Endothelial cell of umbilical vein (primary cell): ENCODE data around the gene ESYT2. TPM values are rescaled to one million over a fixed set of nuclear protein-coding genes. Genes with fewer than 3 reads are reported as not detected.

Experiments used
- BruUV-seq: library from RNA; stranded (reverse); fragments of 400-500 nt; replicated peaks from 2 replicates; lab custom pipeline; 2021; lab: Mats Ljungman, UMichigan
- CTCF ChIA-PET: fragments of 300-600, 350-600 bp; sonication (Branson Sonifier 250); formaldehyde crosslinking; loops from one replicate; lab custom pipeline; 2021; ENCODE audit warnings: antibody characterized with exemption, inconsistent platforms; lab: Charles Lee
- POLR2A ChIA-PET: fragments of 300-600, 350-600 bp; sonication (Branson Sonifier 250); formaldehyde crosslinking; loops from one replicate; lab custom pipeline; 2021; ENCODE audit warnings: antibody characterized with exemption, inconsistent platforms; lab: Charles Lee
- DNase-seq: peaks from one replicate; pipeline ENCODE4 v3.0.0-alpha.2; 2011; ENCODE audit warnings: low read depth, low spot score
- FAIRE-seq: peaks from 2 replicates; lab custom pipeline; 2011; peaks lifted over from hg19 to GRCh38; lab: Jason Lieb, UNC
- H2AFZ ChIP-seq: 2 replicates; pipeline ENCODE4 v1.6.0; 2012; ENCODE audit warnings: low read depth, low read length, control low read depth, inconsistent platforms
- H3K27ac ChIP-seq: 2 replicates; pipeline ENCODE4 v1.5.1; 2011; ENCODE audit warnings: low read depth, mild to moderate bottlenecking, control low read depth, low read length, moderate library complexity; ENCODE audit not compliant: insufficient read depth
- H3K27me3 ChIP-seq, 2 experiments: 2 replicates each; pipeline versions ENCODE4 v1.6.0 to v1.6.1; 2011; ENCODE audit warnings: low read length in 2 of 2, mixed read lengths in 1 of 2; ENCODE audit not compliant: control insufficient read depth in 2 of 2, insufficient read depth in 2 of 2
- H3K36me3 ChIP-seq, 2 experiments: 2 replicates in 1 of 2; 3 replicates in 1 of 2; pipeline ENCODE4 v1.5.1; 2011; ENCODE audit warnings: low read length in 2 of 2, mild to moderate bottlenecking in 1 of 2, moderate library complexity in 1 of 2; ENCODE audit not compliant: control insufficient read depth in 2 of 2, insufficient read depth in 2 of 2; ENCODE audit errors: extremely low read depth in 1 of 2
- H3K4me1 ChIP-seq: 3 replicates; pipeline ENCODE4 v1.5.1; 2011; ENCODE audit warnings: mild to moderate bottlenecking, low read length; ENCODE audit not compliant: control insufficient read depth, insufficient read depth; ENCODE audit errors: extremely low read depth
- H3K4me2 ChIP-seq: 2 replicates; pipeline ENCODE4 v1.6.1; 2011; ENCODE audit warnings: low read length, control low read depth, mixed read lengths; ENCODE audit not compliant: insufficient read depth
- H3K4me3 ChIP-seq, 3 experiments: fragments of 200-600 bp in 1 of 3; sonication (generic), shearing (Covaris generic) in 1 of 3; replicated peaks in 1 of 3; 2 replicates each; pipeline ENCODE4 v1.5.1; 2011 to 2016; ENCODE audit warnings: control low read depth in 3 of 3, low read length in 3 of 3, mild to moderate bottlenecking in 2 of 3, inconsistent platforms in 1 of 3, low read depth in 1 of 3, moderate library complexity in 1 of 3; ENCODE audit not compliant: insufficient read depth in 1 of 3
- H3K79me2 ChIP-seq: 2 replicates; pipeline ENCODE4 v1.6.0; 2012; ENCODE audit warnings: low read length, inconsistent platforms; ENCODE audit not compliant: control insufficient read depth, insufficient read depth
- H3K9ac ChIP-seq: replicated peaks from 2 replicates; pipeline ENCODE3; 2011; ENCODE audit warnings: low read length, control low read depth; ENCODE audit not compliant: insufficient read depth; ENCODE audit errors: extremely low read depth
- H3K9me1 ChIP-seq: replicated peaks from 3 replicates; pipeline ENCODE4 v1.6.0; 2011; ENCODE audit warnings: mild to moderate bottlenecking, low read length; ENCODE audit not compliant: control insufficient read depth, insufficient read depth; ENCODE audit errors: extremely low read depth
- H3K9me3 ChIP-seq: replicated peaks from 2 replicates; pipeline ENCODE4 v1.5.1; 2012; ENCODE audit warnings: low read length, inconsistent platforms; ENCODE audit not compliant: control insufficient read depth, insufficient read depth
- H4K20me1 ChIP-seq: replicated peaks from 2 replicates; pipeline ENCODE3; 2011; ENCODE audit warnings: mild to moderate bottlenecking, low read length; ENCODE audit not compliant: control insufficient read depth, insufficient read depth; ENCODE audit errors: extremely low read depth
- EZH2 ChIP-seq: IDR thresholded peaks from 2 replicates; pipeline ENCODE4 v1.6.1; 2012; ENCODE audit warnings: borderline replicate concordance, low read depth, mild to moderate bottlenecking, moderate library complexity, low read length, inconsistent platforms; ENCODE audit not compliant: severe bottlenecking
- FOS ChIP-seq: IDR thresholded peaks from 2 replicates; pipeline ENCODE4 v1.6.1; 2011; ENCODE audit warnings: mild to moderate bottlenecking, low read length, moderate library complexity, borderline replicate concordance; ENCODE audit not compliant: insufficient read depth
- GATA2 ChIP-seq: IDR thresholded peaks from 2 replicates; pipeline ENCODE4 v1.7.0; 2011; ENCODE audit warnings: low read depth, mild to moderate bottlenecking, moderate library complexity, mixed read lengths, low read length; ENCODE audit not compliant: insufficient read length, insufficient read depth
- JUN ChIP-seq: IDR thresholded peaks from 2 replicates; pipeline ENCODE4 v1.6.1; 2011; ENCODE audit warnings: borderline replicate concordance, low read depth; ENCODE audit not compliant: insufficient read length, insufficient read depth
- MAX ChIP-seq: IDR thresholded peaks from 2 replicates; pipeline ENCODE4 v1.6.1; 2011; ENCODE audit not compliant: insufficient read depth, insufficient read length
- MYC ChIP-seq: IDR thresholded peaks from one replicate; pipeline ENCODE4 v1.6.1; 2011; ENCODE audit warnings: mild to moderate bottlenecking, low read depth, low read length
- POLR2A ChIP-seq: IDR thresholded peaks from 2 replicates; pipeline ENCODE4 v1.6.1; 2012; ENCODE audit warnings: low read depth, mild to moderate bottlenecking, control low read depth, low read length
- POLR2AphosphoS5 ChIP-seq: IDR thresholded peaks from 2 replicates; pipeline ENCODE4 v1.6.1; 2012; ENCODE audit warnings: low read depth, mild to moderate bottlenecking, control low read depth, low read length, moderate library complexity; ENCODE audit not compliant: insufficient read depth
- dilution Hi-C: fragments of 300-500 bp; cut with MboI; formaldehyde crosslinking; loops from one replicate; pipeline ENCODE4 v1.15.0; 2019; ENCODE audit warnings: low sequenced_read_pairs; ENCODE audit not compliant: extremely low pct_ligation_motif_present
- intact Hi-C: fragments of 100-400 bp; cut with micrococcal nuclease; formaldehyde crosslinking; loops from one replicate; pipeline ENCODE4 v1.10.0; 2022
- polyA plus RNA-seq, 4 experiments: library from polyadenylated mRNA; depleted of rRNA in 3 of 4; stranded (reverse) in 3 of 4; unstranded in 1 of 4; fragments of >200 nt; gene quantifications; 2 replicates each; pipeline versions ENCODE4 v1.2.1 to v1.2.3, GENCODE V29; 2011 to 2012; ENCODE audit warnings: missing spikeins in 1 of 4
- total RNA-seq: library from RNA; stranded (reverse); gene quantifications from 2 replicates; pipeline ENCODE4 v1.2.3, GENCODE V29; 2021
- TF ChIP-seq, protein P1 (sequence below), 2 donors: IDR thresholded peaks; 1 replicate in 1 of 2; 2 replicates in 1 of 2; pipeline ENCODE4 v1.5.1; 2011; ENCODE audit warnings: low read length in 2 of 2, mild to moderate bottlenecking in 2 of 2, moderate library complexity in 2 of 2, control low read depth in 1 of 2, inconsistent platforms in 1 of 2, low read depth in 1 of 2; ENCODE audit not compliant: insufficient read depth in 1 of 2; ENCODE audit errors: extremely low read depth in 1 of 2

ESYT2 gene
- total and polyA plus RNA-seq, 2 donors (not counting 3 experiments of a cell fraction or from before 2014, with no cell fraction given), result 18.8 to 46.6 TPM

- Histone ChIP-seq H3K4me1 (peaks cover 62% of the 10 kb centered on the region), H3K4me3 (no peak overlapping the region), H3K9me1 (no peaks in the 10 kb centered on the region), H2AFZ (no peak overlapping the region), H3K27ac (peak overlapping the region; percentile 95), H3K36me3 (no peaks in the 10 kb centered on the region), H3K4me2 (peak overlapping the region; percentile 90), H4K20me1 (peaks cover 3% of the 10 kb centered on the region), H3K27me3 (no peaks in the 10 kb centered on the region), H3K79me2 (peaks cover 72% of the 10 kb centered on the region), H3K9ac (peak overlapping the region; percentile 10), H3K9me3 (no peaks in the 10 kb centered on the region)
- CTCF ChIA-PET, result interaction anchor here (1.2 to 1.5 kb wide), 2 partner anchors 10 to 12 kb away, joined by 4 to 5 read pairs; no protein-coding TSS in a partner anchor
- DNase-seq, result no peak
- no peak for FAIRE-seq
- TF ChIP-seq GATA2, result no peak
- TF ChIP-seq FOS, result no peak
- TF ChIP-seq POLR2A, result no peak
- no peak for TF ChIP-seq MYC
- no peak for TF ChIP-seq MAX
- no peak for TF ChIP-seq EZH2
- TF ChIP-seq POLR2AphosphoS5, result no peak
- TF ChIP-seq JUN, result no peak
- TF ChIP-seq, protein P1, sequence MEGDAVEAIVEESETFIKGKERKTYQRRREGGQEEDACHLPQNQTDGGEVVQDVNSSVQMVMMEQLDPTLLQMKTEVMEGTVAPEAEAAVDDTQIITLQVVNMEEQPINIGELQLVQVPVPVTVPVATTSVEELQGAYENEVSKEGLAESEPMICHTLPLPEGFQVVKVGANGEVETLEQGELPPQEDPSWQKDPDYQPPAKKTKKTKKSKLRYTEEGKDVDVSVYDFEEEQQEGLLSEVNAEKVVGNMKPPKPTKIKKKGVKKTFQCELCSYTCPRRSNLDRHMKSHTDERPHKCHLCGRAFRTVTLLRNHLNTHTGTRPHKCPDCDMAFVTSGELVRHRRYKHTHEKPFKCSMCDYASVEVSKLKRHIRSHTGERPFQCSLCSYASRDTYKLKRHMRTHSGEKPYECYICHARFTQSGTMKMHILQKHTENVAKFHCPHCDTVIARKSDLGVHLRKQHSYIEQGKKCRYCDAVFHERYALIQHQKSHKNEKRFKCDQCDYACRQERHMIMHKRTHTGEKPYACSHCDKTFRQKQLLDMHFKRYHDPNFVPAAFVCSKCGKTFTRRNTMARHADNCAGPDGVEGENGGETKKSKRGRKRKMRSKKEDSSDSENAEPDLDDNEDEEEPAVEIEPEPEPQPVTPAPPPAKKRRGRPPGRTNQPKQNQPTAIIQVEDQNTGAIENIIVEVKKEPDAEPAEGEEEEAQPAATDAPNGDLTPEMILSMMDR (IDR thresholded peaks at IDR 0.05; ENCODE audit: extremely low read depth in 1 of 2, insufficient read depth in 1 of 2, low read depth in 1 of 2, low read length in 2 of 2), result no peak
- intact Hi-C loops, result no loop called here
- POLR2A ChIA-PET, result no interaction called here
- dilution Hi-C loops, result no loop called here
- no TSS peak for BruUV-seq
Measured at GRCh38 chr7:158816995-158817394, 12.3 kb downstream of the ESYT2 start.
